PC-9 (cell line): ENCODE results near the gene DSG3.

Experiments used
- CTCF ChIP-seq: fragments of 200-600 bp; sonication (generic); conservative IDR thresholded peaks from 2 replicates; pipeline ENCODE4 v1.6.1; 2017; ENCODE audit warnings: mixed run types, antibody characterized with exemption, mild to moderate bottlenecking, moderate library complexity
- EZH2 ChIP-seq: fragments of 200-600 bp; sonication (generic); IDR thresholded peaks from 2 replicates; pipeline ENCODE4 v1.8.0; 2017; ENCODE audit warnings: antibody characterized with exemption, low read depth

- TF ChIP-seq CTCF (no peak), EZH2 (no peak)
These were observed 49.9 kb downstream of the DSG3 start for GRCh38 chr18:31497404-31497835.
